HCT116 (cell line): ENCODE data around the gene AAK1. TPM values are rescaled to one million over a fixed set of nuclear protein-coding genes. Genes with fewer than 3 reads are reported as not detected.

ENCODE experiments used
- ATAC-seq: fragments of 200-7000 bp; cut with Tn5 transposase; 2 replicates; pipeline ENCODE4 v1.9.1; 2020; ENCODE audit warnings: mild to moderate bottlenecking, moderate library complexity
- BruUV-seq: library from RNA; stranded (reverse); fragments of 400-500 nt; replicated peaks from 2 replicates; lab custom pipeline; 2021; lab: Mats Ljungman, UMichigan
- CTCF ChIA-PET: fragments of 300-600 bp; sonication (Branson Sonifier 250); formaldehyde crosslinking; loops from one replicate; lab custom pipeline; 2021; ENCODE audit warnings: antibody characterized with exemption; lab: Charles Lee
- POLR2A ChIA-PET: fragments of 300-600, 350-600 bp; sonication (Branson Sonifier 250); formaldehyde crosslinking; loops from one replicate; lab custom pipeline; 2021; ENCODE audit warnings: antibody characterized with exemption; lab: Charles Lee
- RAD21 ChIA-PET, 2 experiments: fragments of 300-600 bp; sonication (Branson Sonifier 250); formaldehyde crosslinking; loops; one replicate each; lab custom pipeline; 2023; ENCODE audit warnings: low total read pairs in 2 of 2; ENCODE audit not compliant: uncharacterized antibody in 2 of 2, unreplicated experiment in 2 of 2, low non-redundant PET in 1 of 2; lab: Charles Lee
- DNase-seq: peaks from one replicate; pipeline ENCODE4 v3.0.0-alpha.2; 2010; ENCODE audit warnings: low read depth, low spot score
- H2AFZ ChIP-seq: fragments of 200-600 bp; shearing (Covaris generic), sonication (generic); 2 replicates; pipeline ENCODE4 v1.6.1; 2017; ENCODE audit warnings: low read depth, mixed run types, mixed read lengths, antibody characterized with exemption, low read length; ENCODE audit not compliant: poor library complexity, severe bottlenecking
- H3K27ac ChIP-seq: 2 replicates; pipeline ENCODE4 v1.5.1; 2012; ENCODE audit warnings: low read depth, low read length
- H3K27me3 ChIP-seq: fragments of 200-600 bp; sonication (generic); 2 replicates; pipeline ENCODE4 v1.6.1; 2016; ENCODE audit warnings: mixed run types, low read length, mixed read lengths; ENCODE audit not compliant: insufficient read depth
- H3K36me3 ChIP-seq, 2 experiments: fragments of 200-500 bp in 1 of 2; fragments of 200-600 bp in 1 of 2; sonication (Bioruptor generic) in 1 of 2; sonication (generic) in 1 of 2; 2 replicates each; pipeline versions ENCODE4 v1.5.1 to v1.6.1; 2014 to 2016; ENCODE audit warnings: low read length in 2 of 2, inconsistent platforms in 1 of 2, mixed read lengths in 1 of 2, mixed run types in 1 of 2; ENCODE audit not compliant: insufficient read depth in 2 of 2, control insufficient read depth in 1 of 2
- H3K4me1 ChIP-seq, 2 experiments: fragments of 200-600 bp in 1 of 2; sonication (generic) in 1 of 2; 2 replicates each; pipeline versions ENCODE4 v1.5.1 to v1.6.1; 2012 to 2017; ENCODE audit warnings: low read length in 2 of 2, inconsistent platforms in 1 of 2, mild to moderate bottlenecking in 1 of 2, mixed read lengths in 1 of 2, mixed run types in 1 of 2, moderate library complexity in 1 of 2; ENCODE audit not compliant: insufficient read depth in 2 of 2, control insufficient read depth in 1 of 2
- H3K4me2 ChIP-seq: fragments of 200-600 bp; sonication (generic); 2 replicates; pipeline ENCODE4 v1.6.1; 2017; ENCODE audit warnings: mixed run types, low read length, mixed read lengths
- H3K4me3 ChIP-seq, 2 experiments: fragments of 200-600 bp in 1 of 2; sonication (generic) in 1 of 2; replicated peaks in 1 of 2; 2 replicates each; pipeline ENCODE4 v1.5.1; 2011 to 2016; ENCODE audit warnings: low read length in 2 of 2, control low read depth in 1 of 2, low read depth in 1 of 2, mild to moderate bottlenecking in 1 of 2, mixed read lengths in 1 of 2, mixed run types in 1 of 2
- H3K79me2 ChIP-seq: fragments of 200-600 bp; sonication (generic); 2 replicates; pipeline ENCODE4 v1.6.1; 2017; ENCODE audit warnings: mild to moderate bottlenecking, mixed run types, low read length, moderate library complexity, mixed read lengths; ENCODE audit not compliant: insufficient read depth
- H3K9ac ChIP-seq: fragments of 200-600 bp; sonication (generic); 2 replicates; pipeline ENCODE4 v1.6.1; 2016; ENCODE audit warnings: low read length, mixed read lengths
- H3K9me2 ChIP-seq: fragments of 200-600 bp; sonication (generic), shearing (Covaris generic); 2 replicates; pipeline ENCODE4 v1.6.1; 2017; ENCODE audit warnings: mixed run types, mild to moderate bottlenecking, moderate library complexity; ENCODE audit not compliant: insufficient read depth
- H3K9me3 ChIP-seq, 2 experiments: fragments of 200-500 bp in 1 of 2; fragments of 200-600 bp in 1 of 2; sonication (Bioruptor generic) in 1 of 2; sonication (generic) in 1 of 2; 2 replicates each; pipeline ENCODE4 v1.6.1; 2014 to 2017; ENCODE audit warnings: low read length in 2 of 2, mixed read lengths in 2 of 2, inconsistent platforms in 1 of 2, low read depth in 1 of 2, mild to moderate bottlenecking in 1 of 2, mixed run types in 1 of 2, moderate library complexity in 1 of 2; ENCODE audit not compliant: control insufficient read depth in 1 of 2, insufficient read depth in 1 of 2
- H4K20me1 ChIP-seq: fragments of 200-600 bp; sonication (generic), shearing (Covaris generic); 2 replicates; pipeline ENCODE4 v1.6.1; 2017; ENCODE audit warnings: mixed run types, mild to moderate bottlenecking, moderate library complexity; ENCODE audit not compliant: insufficient read depth
- ATF3 ChIP-seq: IDR thresholded peaks from 2 replicates; pipeline ENCODE4 v1.6.1; 2012
- CBX3 ChIP-seq: IDR thresholded peaks from 2 replicates; pipeline ENCODE4 v1.6.1; 2012; ENCODE audit warnings: low read depth
- CEBPB ChIP-seq: IDR thresholded peaks from 2 replicates; pipeline ENCODE4 v1.6.1; 2012; ENCODE audit warnings: low read depth
- EGR1 ChIP-seq: IDR thresholded peaks from 2 replicates; pipeline ENCODE4 v1.6.1; 2012; ENCODE audit warnings: low read depth
- EZH2 ChIP-seq: fragments of 200-600 bp; sonication (generic); IDR thresholded peaks from 2 replicates; pipeline ENCODE4 v1.6.1; 2017; ENCODE audit warnings: antibody characterized with exemption, mixed run types
- EZH2phosphoT487 ChIP-seq: fragments of 200-600 bp; IDR thresholded peaks from 2 replicates; pipeline ENCODE4 v1.6.1; 2018; ENCODE audit warnings: antibody characterized with exemption, borderline replicate concordance
- POLR2AphosphoS5 ChIP-seq: IDR thresholded peaks from 2 replicates; pipeline ENCODE4 v1.6.1; 2011; ENCODE audit warnings: mild to moderate bottlenecking, low read depth, low read length, moderate library complexity
- SIN3A ChIP-seq: IDR thresholded peaks from 2 replicates; pipeline ENCODE4 v1.6.1; 2012; ENCODE audit warnings: low read depth
- SP1 ChIP-seq: IDR thresholded peaks from 2 replicates; pipeline ENCODE4 v1.6.1; 2012; ENCODE audit warnings: low read depth
- SRF ChIP-seq: IDR thresholded peaks from 2 replicates; pipeline ENCODE4 v1.6.1; 2012; ENCODE audit warnings: low read depth
- YY1 ChIP-seq: IDR thresholded peaks from 2 replicates; pipeline ENCODE4 v1.6.1; 2011; ENCODE audit warnings: low read length, low read depth, moderate library complexity, mild to moderate bottlenecking; ENCODE audit not compliant: insufficient replicate concordance; ENCODE audit errors: extremely low read depth
- ZNF274 ChIP-seq: fragments of 200-500 bp; sonication (Bioruptor generic); IDR thresholded peaks from 2 replicates; pipeline ENCODE4 v1.6.1; 2014; ENCODE audit warnings: mild to moderate bottlenecking, low read depth, low read length, inconsistent platforms
- intact Hi-C: fragments of 100-400 bp; cut with micrococcal nuclease; formaldehyde crosslinking; loops from 2 replicates; pipeline ENCODE4 v1.10.0; 2022
- total RNA-seq: library from RNA; stranded (reverse); gene quantifications from one replicate; pipeline ENCODE4 v1.2.1, GENCODE V29; 2021; ENCODE audit not compliant: unreplicated experiment
- TF ChIP-seq, protein P1 (sequence below): IDR thresholded peaks from 2 replicates; pipeline ENCODE4 v1.6.1; 2011; ENCODE audit warnings: mild to moderate bottlenecking, low read length, moderate library complexity; ENCODE audit not compliant: insufficient replicate concordance; ENCODE audit errors: extremely low read depth
- TF ChIP-seq, protein P2 (sequence below): IDR thresholded peaks from 2 replicates; pipeline ENCODE4 v1.6.1; 2012

The AAK1 gene
- total RNA-seq, 1 experiment from 2014 or later, result 32.0 TPM

DNA sequence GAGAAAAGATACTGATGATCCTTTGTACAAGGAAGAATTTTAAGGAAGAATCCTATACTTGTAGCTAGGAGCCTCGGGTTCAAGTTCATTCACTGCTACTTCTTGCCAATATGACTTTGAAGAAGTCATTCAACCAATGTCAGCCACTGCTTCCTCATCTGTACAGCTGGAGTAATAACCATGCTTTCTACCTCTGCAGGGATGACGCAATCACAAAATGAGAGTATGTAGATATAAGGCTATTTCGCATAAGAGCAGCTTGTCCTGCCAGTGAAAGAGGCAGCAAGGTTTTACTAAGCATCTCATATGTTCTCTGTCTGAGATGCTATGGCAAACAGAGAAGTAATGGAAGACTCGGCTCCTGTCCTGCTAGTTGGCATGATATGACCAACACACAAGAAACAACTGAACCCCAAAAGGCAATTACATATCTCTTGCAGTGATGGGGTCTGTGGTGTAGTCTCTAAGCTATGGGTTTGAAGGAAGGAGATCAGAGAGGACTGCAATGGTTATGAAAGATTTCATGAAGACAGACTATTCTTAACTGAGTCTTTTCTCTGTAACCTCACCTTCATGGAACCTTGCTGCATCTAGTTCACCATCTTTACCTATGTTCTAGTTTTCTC is 9.2 kb downstream of the AAK1 start:
- Histone ChIP-seq H3K9me2 (no peaks in the 10 kb centered on the region), H3K36me3 (no peaks in the 10 kb centered on the region), H3K9me3 (no peaks in the 10 kb centered on the region), H2AFZ (no peak overlapping the region), H4K20me1 (no peaks in the 10 kb centered on the region), H3K4me3 (no peak overlapping the region), H3K27ac (no peak overlapping the region), H3K4me1 (no peaks in the 10 kb centered on the region), H3K9ac (no peak overlapping the region), H3K27me3 (no peaks in the 10 kb centered on the region), H3K79me2 (peaks cover 8% of the 10 kb centered on the region), H3K4me2 (no peak overlapping the region)
- ChIA-PET CTCF (no interaction called here), RAD21 (no interaction called here), POLR2A (no interaction called here)
- ATAC-seq (no peak), DNase-seq (no peak)
- intact Hi-C loops, result no loop called here
- TF ChIP-seq CBX3 (no peak), EGR1 (no peak), SP1 (no peak), EZH2phosphoT487 (no peak), SIN3A (no peak), ZNF274 (no peak), SRF (no peak), EZH2 (no peak), POLR2AphosphoS5 (no peak), ATF3 (no peak), CEBPB (no peak), YY1 (no peak)
- TF ChIP-seq, protein P1, sequence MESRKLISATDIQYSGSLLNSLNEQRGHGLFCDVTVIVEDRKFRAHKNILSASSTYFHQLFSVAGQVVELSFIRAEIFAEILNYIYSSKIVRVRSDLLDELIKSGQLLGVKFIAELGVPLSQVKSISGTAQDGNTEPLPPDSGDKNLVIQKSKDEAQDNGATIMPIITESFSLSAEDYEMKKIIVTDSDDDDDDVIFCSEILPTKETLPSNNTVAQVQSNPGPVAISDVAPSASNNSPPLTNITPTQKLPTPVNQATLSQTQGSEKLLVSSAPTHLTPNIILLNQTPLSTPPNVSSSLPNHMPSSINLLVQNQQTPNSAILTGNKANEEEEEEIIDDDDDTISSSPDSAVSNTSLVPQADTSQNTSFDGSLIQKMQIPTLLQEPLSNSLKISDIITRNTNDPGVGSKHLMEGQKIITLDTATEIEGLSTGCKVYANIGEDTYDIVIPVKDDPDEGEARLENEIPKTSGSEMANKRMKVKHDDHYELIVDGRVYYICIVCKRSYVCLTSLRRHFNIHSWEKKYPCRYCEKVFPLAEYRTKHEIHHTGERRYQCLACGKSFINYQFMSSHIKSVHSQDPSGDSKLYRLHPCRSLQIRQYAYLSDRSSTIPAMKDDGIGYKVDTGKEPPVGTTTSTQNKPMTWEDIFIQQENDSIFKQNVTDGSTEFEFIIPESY, result no peak
- TF ChIP-seq, protein P2, sequence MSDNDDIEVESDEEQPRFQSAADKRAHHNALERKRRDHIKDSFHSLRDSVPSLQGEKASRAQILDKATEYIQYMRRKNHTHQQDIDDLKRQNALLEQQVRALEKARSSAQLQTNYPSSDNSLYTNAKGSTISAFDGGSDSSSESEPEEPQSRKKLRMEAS, result no peak
- no TSS peak for BruUV-seq
